GM10266 (cell line): ENCODE measurements around the gene CREB1.

ENCODE experiments used
- DNase-seq: peaks from one replicate; pipeline ENCODE4 v3.0.0; 2012; ENCODE audit errors: extremely low spot score
- CTCF ChIP-seq: IDR thresholded peaks from 2 replicates; pipeline ENCODE4 v1.5.1; 2012; ENCODE audit warnings: mild to moderate bottlenecking, low read depth; ENCODE audit not compliant: control insufficient read depth, insufficient read depth; ENCODE audit errors: missing control alignments

The CREB1 gene

GRCh38 chr2:207514451-207514850 lies 15.3 kb upstream of the CREB1 start:
- TF ChIP-seq CTCF = no peak
- no peak for DNase-seq

GRCh38 chr2:207515671-207516070 lies 14.1 kb upstream of the CREB1 start:
- no peak for DNase-seq
- TF ChIP-seq CTCF = no peak

GRCh38 chr2:207516206-207516605 lies 13.6 kb upstream of the CREB1 start:
- no peak for TF ChIP-seq CTCF

GRCh38 chr2:207523005-207523404 lies 6.8 kb upstream of the CREB1 start:
- no peak for TF ChIP-seq CTCF
- no peak for DNase-seq

More at GRCh38 chr2:207516206-207516605, 13.6 kb upstream of the CREB1 start:
- no peak for DNase-seq

GRCh38 chr2:207525296-207525695 lies 4.5 kb upstream of the CREB1 start:
- DNase-seq = no peak
- no peak for TF ChIP-seq CTCF

- DNase-seq = peak; percentile 47
Measured at GRCh38 chr2:207528980-207529329, 807 bp upstream of the CREB1 start.

More at GRCh38 chr2:207528980-207529329, 807 bp upstream of the CREB1 start:
- TF ChIP-seq CTCF = no peak
